ENCODE data around the gene PHACTR3.

The PHACTR3 gene

GRCh38 chr20:59705651-59706399 is 101.5 kb downstream of the PHACTR3 start:
- FAIRE-seq = no peak

- FAIRE-seq = no peak
These were observed 102.0 kb downstream of the PHACTR3 start for GRCh38 chr20:59706400-59706693.

GRCh38 chr20:59708326-59708725 is 104.0 kb downstream of the PHACTR3 start:
- FAIRE-seq = no peak

- FAIRE-seq = no peak
These were observed 105.3 kb downstream of the PHACTR3 start for GRCh38 chr20:59709636-59710035.

- FAIRE-seq = no peak
These were observed 113.7 kb downstream of the PHACTR3 start for GRCh38 chr20:59718071-59718470.

GRCh38 chr20:59718751-59719150 is 114.4 kb downstream of the PHACTR3 start:
- FAIRE-seq = no peak

- no peak for FAIRE-seq
These were observed 115.7 kb downstream of the PHACTR3 start for GRCh38 chr20:59720013-59720412.

- no peak for FAIRE-seq
These were observed 117.0 kb downstream of the PHACTR3 start for GRCh38 chr20:59721386-59721785.

GRCh38 chr20:59723108-59723500 is 118.8 kb downstream of the PHACTR3 start:
- no peak for FAIRE-seq

GRCh38 chr20:59723607-59724456 is 119.5 kb downstream of the PHACTR3 start:
- FAIRE-seq = no peak

- FAIRE-seq = no peak
These were observed 120.4 kb downstream of the PHACTR3 start for GRCh38 chr20:59724457-59725366.

- FAIRE-seq = no peak
These were observed 121.3 kb downstream of the PHACTR3 start for GRCh38 chr20:59725476-59726280.

- no peak for FAIRE-seq
These were observed 121.9 kb downstream of the PHACTR3 start for GRCh38 chr20:59726281-59726595.

- no peak for FAIRE-seq
These were observed 124.5 kb downstream of the PHACTR3 start for GRCh38 chr20:59728722-59729430.

- FAIRE-seq = no peak
These were observed 125.2 kb downstream of the PHACTR3 start for GRCh38 chr20:59729506-59729905.

- no peak for FAIRE-seq
These were observed 126.4 kb downstream of the PHACTR3 start for GRCh38 chr20:59730722-59731121.

GRCh38 chr20:59731376-59731775 is 127.0 kb downstream of the PHACTR3 start:
- no peak for FAIRE-seq

GRCh38 chr20:59733351-59733750 is 129.0 kb downstream of the PHACTR3 start:
- FAIRE-seq = no peak

- FAIRE-seq = no peak
These were observed 131.1 kb downstream of the PHACTR3 start for GRCh38 chr20:59735486-59735885.

- FAIRE-seq = no peak
These were observed 131.6 kb downstream of the PHACTR3 start for GRCh38 chr20:59735917-59736316.

- FAIRE-seq = no peak
These were observed 132.0 kb downstream of the PHACTR3 start for GRCh38 chr20:59736366-59736765.

Data from islet of Langerhans (tissue), 1 donor.